ENCODE data around the gene NINJ2.

DNA sequence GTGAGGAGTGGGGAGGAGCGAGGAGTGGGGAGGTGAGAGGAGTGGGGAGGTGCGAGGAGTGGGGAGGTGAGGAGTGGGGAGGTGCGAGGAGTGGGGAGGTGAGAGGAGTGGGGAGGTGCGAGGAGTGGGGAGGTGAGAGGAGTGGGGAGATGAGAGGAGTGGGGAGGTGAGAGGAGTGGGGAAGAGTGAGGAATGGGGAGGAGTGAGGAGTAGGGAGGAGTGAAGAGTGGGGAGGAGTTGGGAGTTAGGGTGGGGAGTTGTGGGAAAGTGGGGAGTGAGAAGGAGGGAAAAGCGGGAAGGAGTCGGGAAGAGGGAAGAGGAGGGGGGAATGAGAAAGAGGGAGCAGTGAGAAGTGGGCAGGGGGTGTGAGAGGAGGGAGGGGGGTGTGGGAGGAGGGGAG lies 117.4 kb downstream of the NINJ2 start:
- no peak for TF ChIP-seq CTCF (conservative IDR thresholded peaks at IDR 0.05)
- no peak for TF ChIP-seq ZFX (IDR thresholded peaks at IDR 0.05)
